IPS-11a (cell line): ENCODE measurements around the gene ADAP1.

Experiments
- H3K4me3 ChIP-seq: one replicate; pipeline ENCODE4 v1.5.1; 2013; ENCODE audit warnings: low read depth, low read length, control low read depth

Gene ADAP1

DNA sequence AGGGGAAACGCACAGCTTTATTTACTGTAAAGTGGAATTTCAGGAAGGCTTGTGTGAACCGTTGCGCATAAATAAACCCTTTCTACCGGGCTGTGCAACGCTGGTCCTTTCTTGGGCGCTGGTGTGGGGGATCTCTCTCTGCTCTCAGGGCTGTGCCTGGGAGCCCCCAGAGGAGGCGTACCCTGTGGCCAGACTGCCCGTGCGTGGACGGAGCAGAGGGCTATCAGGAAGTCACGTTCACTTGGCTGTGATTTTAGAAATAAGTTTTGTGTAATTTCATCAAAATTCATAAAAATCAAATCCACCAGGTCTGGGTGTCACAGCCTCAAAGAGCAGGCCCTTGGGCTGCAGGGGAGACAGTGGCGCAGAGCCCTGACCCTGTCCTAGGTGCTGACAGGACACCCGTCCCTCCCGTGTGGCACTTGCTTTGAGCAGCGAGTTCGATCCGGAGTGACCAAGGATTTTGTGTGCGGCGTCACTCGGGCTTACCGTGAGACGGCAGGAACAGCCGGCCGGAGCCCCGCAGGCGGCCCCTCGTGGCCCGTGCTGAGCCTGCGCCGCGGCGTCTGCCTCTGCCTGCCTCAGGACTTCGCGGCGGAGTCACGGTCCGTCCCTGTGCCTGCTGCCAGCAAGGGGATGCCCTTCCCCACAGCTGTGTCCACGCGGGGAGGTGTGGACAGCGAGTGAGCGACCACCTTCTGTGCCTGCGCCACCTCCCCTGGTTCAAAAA, 58.0 kb downstream of the ADAP1 start:
- H3K4me3 ChIP-seq: no peak overlapping the region

DNA sequence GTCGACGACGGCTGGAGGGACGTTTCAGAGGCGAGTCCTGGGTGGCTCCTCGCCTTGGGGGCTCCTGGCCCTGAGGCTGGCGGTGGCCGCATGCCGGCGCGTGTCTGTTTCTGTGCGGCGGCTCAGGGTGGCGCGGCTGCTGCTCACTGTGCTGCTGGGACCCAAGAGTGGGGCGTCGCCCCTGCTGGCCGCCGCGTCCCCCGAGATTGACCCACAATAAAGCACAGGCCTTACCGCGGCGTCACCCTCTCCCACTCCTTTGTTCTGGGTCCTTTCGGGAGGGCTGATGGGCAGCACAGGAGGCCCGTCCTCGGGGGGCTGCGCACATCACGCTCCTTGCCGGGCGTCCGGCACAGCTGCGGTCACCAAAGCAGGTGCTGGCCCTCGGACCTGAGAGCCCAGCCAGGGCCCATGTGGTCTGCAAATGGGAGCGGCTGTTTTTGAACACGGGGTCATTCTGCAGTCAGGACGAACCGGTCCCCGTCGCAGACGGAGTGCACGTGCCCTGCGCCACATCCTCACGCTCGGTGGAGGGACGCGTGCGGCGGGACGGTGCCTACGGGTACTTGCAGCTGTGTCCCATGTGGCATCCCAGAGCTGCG, 58.9 kb downstream of the ADAP1 start:
- H3K4me3 ChIP-seq: no peak overlapping the region

DNA sequence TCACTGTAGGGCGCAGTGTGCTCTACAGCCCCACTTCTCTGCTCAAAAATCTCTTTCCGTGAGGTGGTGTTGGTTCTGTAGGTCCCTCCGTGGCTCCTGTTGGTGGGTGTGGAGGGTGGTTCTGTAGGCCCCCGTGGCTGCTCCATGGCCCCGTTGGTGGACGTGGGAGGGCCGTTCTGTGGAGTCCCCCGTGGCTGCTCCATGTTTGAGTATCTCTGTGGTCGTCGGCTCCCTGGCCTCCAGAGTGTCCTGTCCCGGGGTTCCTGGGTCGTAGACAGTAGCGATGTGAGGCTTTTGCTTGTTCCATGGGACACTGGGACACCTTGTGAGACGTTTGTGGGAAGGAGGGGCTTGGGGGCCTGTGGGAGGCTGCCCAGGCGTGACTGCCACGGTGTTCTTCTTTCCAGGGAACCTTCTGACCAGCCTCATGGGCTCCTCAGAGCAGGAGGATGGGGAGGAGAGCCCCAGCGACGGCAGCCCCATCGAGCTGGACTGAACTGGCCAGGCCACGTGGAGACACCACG, 59.5 kb downstream of the ADAP1 start:
- no peak overlapping the region for H3K4me3 ChIP-seq

DNA sequence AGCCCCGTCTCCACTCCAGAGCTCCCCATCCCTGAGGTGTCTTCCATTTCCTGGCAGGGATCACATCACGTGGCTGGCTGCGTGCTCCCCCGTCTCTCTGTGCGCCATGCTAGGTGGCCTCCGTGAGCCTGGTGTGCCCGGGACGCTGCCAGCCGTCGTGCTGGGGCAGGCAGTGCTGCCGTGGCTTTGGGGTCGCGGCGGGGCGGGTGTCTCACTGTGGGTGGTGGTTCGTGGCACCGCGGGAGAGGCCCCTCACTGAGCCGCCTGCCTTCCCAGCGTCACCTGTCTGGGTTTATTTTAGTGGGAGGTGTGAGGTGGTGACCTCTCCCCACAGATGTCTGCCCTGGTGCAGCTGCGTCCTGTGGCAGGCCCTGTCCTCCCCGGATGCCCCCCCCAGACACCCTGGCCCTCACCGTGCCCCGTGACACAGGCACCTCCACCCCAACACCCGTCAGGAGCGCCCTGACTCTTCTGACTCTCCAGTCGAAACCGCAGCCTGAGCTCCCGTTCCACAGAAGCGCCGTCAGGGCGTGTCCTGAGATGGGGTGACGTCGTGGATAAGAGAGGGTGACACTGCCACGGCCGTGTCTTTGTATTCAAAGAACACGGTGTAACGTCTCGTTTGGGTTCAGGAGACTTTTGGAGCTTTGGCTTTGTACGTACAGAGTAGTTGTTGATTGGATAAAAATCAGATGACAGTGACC, 60.2 kb downstream of the ADAP1 start:
- H3K4me3 ChIP-seq: no peak overlapping the region

DNA sequence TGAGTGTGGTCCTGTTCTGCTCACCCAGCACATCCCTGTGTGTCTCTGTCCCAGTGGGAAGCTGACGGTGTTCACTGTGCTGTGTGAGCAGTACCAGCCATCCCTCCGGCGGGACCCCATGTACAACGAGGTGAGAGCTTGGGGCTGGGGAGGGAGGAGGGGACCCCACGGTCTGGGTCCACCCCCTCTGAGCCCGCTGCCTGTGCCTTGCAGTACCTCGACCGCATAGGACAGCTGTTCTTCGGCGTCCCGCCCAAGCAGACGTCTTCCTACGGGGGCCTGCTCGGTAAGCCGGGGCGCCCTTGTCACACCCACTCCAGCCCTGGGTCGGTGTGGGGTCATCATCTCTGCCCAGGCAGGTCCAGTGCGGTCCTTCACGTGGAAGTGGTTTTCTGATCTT, 60.8 kb downstream of the ADAP1 start:
- no peak overlapping the region for H3K4me3 ChIP-seq

DNA sequence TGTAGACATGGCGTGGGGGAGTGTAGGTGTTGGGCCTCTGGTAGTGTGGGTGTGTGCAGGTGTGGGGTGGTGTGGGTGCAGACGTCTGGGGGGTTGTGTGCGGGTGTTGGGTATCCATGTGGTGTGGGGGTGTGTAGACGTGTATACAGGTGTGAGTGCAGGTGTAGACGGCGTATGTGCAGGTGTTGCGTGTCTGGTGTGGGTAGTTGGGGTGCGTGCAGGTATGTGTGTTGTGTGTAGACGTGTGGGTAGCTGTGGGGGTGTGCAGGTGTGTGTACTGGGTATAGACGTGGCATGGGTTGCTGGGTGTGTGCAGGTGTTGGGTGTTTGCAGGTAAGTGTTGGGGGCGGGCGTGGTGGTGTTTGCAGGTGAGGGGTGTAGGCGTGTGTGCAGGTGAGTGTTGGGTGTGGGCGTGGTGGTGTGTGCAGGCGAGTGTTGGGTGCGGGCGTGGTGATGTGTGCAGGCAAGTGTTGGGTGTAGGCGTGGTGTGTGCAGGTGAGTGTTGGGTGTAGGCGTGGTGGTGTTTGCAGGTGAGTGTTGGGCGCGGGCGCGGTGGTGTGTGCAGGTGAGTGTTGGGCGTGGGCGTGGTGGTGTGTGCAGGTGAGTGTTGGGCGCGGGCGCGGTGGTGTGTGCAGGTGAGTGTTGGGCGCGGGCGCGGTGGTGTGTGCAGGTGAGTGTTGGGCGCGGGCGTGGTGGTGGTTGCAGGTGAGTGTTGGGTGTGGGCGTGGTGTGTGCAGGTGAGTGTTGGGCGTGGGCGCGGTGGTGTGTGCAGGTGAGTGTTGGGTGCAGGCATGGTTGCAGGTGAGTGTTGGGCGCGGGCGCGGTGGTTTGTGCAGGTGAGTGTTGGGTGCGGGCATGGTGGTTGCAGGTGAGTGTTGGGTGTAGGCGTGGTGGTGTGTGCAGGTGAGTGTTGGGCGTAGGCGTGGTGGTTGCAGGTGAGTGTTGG, 61.6 kb downstream of the ADAP1 start:
- H3K4me3 ChIP-seq: no peak overlapping the region

DNA sequence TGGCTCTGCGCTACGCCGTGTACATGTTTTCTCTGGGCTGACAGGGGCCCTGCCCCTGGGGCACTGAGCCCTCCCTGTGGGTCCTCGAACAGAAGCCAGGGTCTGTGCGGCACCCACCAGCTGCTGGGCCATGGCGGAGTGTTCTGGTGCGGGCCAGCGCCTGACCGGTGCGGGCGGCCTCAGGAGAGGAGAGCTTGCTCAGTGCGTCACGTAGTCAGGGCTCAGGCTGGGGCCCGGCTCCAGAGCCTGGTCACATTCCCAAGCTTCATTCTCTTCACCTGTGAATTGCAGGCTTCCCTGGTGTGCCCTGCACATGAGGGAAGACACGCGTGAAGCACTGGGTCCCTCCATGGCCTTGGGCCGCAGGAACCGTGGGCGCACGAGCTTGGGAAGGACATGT, 62.7 kb downstream of the ADAP1 start:
- H3K4me3 ChIP-seq: no peak overlapping the region

DNA sequence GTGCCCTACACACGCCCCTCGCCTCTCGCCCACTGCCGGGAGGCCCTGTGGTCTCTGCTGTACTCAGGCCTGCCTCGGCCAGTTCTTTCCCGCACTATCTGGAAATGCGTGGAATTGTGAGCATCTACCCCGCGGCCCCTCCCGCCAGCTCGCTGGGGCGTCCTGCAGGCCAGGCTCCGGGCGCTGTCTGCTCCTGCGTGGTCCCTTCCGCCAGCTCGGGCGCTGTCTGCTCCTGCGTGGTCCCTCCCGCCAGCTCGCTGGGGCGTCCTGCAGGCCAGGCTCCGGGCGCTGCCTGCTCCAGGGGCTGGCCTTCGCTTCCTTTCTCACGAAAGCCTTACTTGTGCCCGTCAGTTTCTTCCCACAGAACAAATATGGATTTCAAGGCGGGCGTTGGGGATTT, 63.2 kb downstream of the ADAP1 start:
- no peak overlapping the region for H3K4me3 ChIP-seq

DNA sequence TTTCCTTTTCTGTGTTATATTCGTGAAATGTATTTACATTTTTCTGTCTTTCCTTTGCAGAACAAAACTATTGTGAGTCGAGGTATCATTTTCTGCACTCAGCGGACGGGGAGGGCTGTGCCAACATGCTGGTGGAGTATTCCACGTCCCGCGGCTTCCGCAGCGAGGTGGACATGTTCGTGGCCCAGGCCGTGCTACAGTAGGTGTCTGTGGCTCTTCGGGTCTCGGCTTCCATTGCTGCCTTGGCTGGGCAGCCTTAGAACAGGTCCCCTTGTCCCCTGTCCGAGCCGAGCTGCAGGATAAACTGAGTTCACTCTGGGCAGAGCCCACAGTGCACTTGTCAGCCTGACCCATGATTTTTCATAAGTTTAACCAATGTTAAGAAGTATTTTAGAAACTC, 63.6 kb downstream of the ADAP1 start:
- H3K4me3 ChIP-seq: no peak overlapping the region

DNA sequence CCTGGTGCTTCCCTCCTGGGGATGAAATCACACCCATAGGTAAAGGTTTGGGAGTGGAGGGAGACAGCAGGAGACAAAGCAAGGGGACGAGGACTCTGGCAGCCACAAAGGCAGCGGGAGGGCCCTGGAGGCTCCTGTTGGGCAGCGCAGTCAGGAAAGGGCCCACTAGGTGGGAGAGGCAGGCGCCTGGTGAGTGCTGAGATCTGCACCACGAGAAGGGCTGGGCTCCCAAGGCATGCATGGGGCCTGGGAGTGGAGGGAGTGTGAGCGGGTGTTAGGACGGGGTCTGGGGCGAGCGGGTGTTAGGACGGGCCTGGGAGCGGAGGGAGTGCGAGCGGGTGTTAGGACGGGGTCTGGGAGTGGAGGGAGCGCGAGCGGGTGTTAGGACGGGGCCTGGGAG, 65.1 kb downstream of the ADAP1 start:
- no peak overlapping the region for H3K4me3 ChIP-seq

DNA sequence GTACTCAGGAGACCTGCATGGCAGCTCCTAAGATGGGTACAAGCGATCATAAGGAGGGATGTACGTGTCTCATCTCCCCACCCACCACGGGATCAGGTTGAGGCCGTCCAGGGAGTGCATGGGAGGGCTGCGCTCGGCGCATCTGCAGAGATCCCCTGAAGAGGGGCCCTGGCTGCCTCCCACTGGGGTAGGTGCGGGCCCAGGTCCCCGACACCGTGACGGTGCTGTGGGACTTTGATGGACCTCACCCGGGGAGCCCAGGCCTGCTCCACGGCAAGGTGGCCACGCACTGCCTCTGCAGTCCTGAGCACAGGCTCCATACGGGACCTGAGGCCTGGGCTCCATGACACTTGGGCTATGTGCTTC, 65.5 kb downstream of the ADAP1 start:
- H3K4me3 ChIP-seq: no peak overlapping the region

DNA sequence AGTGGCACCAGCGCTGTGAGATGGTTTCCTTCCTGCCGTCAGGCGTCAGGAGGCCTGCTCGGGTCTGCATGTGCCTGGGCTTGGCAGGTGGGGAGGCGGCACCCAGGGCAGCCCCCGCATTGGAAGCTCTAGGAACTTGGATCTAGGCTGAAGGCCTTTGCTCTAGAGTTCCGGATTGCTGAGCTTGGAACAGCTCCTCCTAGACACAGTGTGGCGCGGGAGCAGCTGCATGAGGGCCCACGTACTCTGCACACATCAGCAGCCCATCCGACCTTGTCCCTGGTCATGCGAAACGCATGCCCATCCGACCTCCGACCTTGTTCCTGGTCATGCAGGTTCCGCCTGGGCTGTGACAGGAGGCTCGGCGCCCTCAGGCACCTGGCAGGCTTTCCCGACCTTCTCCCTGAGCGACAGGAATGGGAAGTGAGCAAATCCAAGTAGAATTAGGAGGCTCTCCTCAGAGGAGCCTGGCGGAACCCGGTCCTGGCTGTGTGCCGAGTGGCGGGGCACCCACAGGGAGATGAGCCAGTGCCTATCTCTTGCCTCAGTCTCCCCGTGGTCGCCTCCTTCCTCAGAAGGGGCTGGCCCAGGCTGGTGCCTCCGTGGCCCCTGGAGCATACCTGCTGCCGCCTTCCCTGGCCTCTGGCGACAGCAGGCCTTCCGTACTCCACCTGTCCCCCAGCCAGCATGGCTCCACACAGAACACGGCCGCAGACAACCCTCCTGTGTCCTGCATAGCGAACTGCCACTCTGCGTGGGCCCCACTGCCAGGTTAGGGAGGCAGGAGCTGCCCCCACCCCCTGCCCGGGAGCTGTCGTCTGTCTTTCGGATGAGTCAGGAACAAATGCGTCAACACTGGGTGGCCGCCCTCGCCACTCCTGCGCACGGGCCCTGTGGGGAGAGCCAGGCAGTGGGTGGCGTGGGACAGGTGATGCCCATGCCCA, 66.1 kb downstream of the ADAP1 start:
- H3K4me3 ChIP-seq: no peak overlapping the region

DNA sequence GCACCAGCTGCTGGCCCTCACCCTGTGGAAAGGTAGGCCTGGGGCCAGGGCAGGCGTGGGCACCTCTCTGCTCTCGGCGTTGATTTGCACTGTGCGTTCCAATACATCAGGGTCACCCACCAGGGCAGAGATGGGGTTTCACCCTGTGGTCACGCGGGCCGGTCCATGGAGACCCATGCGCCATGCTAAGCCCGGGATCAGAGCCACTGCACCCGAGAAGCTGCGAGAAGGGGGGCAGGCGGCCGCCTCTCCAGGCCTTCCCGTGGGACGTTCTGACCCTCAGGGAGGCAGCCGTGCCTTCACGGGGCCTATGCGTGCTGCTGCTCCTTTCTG, 67.0 kb downstream of the ADAP1 start:
- no peak overlapping the region for H3K4me3 ChIP-seq

DNA sequence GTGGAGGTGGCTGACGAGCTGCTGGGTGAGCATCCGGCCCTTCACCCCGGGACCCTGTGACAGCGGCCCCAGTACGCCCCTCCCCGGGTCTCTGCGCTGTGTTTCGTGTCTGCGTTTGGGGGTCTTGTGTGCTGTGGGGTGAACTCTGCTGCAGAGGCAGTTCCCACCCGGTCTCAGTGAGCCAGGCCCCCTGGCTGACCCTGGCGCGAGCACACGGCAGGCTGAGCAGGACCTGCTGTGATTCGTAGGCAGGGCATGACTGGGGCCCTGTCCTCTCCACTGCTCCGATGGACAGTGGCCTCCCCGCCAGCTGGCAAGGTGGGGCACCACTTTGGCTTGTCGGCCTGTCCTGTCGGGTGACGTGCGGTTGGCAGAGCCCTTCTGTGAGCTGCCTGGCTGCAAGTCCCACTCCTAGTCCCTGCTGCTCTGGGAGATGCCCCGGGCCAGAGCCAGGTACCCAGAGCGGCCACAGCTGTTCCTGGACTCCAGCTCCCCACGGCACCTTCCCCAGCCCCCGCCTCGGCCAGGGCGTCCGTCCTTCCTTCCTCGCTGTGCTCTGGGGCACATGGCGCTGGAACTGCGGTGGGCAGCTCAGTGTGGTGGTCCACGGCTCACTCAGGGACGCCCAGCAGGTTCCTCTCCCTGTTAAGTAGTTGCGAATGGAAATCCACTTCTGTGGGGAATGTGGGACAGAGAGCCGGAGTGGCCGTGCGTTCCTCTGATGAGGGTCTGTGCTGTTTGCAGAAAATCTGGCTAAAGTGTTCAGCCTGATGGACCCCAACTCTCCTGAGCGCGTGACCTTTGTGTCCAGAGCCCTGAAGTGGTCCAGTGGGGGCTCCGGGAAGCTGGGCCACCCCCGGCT, 67.6 kb downstream of the ADAP1 start:
- no peak overlapping the region for H3K4me3 ChIP-seq

DNA sequence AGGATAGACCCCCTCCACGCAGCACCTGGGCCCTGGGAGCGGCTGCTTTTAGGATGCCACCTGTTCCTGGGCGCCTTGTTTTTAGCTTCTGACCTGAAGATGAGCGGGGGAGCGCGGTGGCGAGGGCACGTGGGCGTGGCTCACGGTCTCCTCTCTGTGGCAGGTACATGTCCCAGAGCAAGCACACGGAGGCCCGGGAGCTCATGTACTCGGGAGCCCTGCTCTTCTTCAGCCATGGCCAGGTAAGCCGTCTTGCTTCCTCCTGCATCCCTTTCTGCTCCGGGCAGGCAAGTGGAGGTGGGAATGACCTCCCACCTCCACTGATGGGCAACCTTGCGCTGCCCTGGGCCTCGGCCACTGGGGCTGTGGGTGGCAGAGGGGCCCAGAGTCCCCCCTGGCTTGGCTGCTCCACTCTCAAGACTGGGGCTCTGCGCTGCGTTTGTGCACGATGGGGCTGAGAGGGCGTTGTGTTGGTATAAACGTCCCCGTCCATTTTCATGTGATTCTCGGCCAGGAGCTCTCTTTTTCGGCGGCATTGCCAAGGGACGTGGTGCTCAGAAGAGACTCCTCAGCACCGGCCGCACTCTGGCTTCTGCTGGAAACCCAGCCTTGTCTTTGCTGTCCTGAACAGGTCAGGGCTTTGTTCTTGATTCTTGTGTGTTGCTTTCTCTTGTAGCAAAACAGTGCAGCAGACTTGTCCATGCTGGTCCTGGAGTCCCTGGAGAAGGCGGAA, 68.4 kb downstream of the ADAP1 start:
- H3K4me3 ChIP-seq: no peak overlapping the region

DNA sequence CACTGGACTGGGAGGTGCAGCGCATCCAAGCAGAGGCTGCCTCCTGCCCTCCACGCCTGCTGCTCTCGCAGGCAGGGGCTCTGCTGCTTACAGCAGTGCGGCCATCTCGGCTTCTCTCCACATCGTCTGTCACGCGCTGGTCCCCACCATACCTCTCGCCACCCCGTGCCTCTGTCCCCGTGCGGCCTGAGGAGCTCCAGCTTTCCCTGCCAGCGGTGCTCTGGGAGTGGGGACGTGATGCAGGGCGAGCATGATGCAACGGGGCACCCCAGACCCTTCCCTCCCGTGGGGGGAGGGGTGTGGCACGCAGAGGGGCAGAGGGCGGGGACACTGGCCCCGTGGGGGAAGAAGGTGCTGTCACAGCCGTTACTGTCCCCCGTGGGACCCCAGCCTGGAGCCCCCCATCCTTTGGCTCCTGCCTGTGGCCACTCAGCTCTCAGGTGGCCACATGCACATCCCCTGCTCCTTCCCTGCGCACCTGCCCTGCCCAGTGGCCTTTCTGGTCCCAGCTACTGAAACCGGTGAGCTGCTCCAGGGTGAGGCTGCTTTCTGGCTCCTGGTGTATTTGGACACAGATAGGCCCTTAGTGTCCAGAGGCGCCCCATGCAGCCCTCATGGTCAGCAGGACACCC, 69.1 kb downstream of the ADAP1 start:
- H3K4me3 ChIP-seq: no peak overlapping the region

DNA sequence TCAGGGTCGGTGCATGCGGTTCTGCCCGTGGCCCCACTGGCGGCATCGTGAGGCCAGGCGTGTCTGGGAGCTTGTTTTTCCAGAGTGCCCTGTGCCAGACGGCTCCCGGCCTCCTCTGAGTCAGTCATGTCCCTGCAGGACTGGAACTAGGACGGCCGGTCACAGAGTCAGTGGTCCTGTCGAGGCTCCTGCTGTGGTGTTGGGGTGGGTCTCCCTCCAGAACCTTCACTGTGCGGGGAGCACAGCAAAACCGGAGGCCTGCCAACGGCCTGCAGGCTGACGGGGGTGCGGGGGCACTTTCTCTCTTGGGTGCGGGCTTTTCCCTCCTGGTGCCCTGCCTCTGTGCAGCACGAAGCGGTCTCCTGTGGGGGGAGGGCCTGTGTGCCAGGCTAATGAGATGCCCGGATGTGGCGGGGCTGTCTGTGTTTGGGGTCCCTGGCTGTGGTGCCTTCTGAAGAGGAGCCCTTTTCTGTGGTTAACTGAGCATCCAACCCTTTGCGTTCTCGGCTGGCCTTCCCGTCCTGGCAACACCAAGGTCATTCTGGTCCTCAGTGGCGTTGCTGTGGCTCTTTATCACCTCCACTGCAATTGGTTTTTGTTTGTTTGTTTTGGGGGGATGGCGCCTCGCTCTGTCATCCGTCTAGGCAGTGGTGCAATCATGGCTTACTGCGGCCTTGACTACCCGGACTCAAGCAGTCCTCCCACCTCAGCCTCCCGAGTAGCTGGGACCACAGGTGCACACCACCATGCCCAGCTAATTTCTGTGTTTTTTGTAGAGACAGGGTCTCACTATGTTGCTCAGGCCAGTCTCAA, 70.1 kb downstream of the ADAP1 start:
- H3K4me3 ChIP-seq: no peak overlapping the region
